HCT116 (cell line): ENCODE results near the gene GMPR2. TPM values are rescaled to one million over a fixed set of nuclear protein-coding genes. Genes with fewer than 3 reads are reported as not detected.

Source experiments
- ATAC-seq: fragments of 200-7000 bp; cut with Tn5 transposase; 2 replicates; pipeline ENCODE4 v1.9.1; 2020; ENCODE audit warnings: mild to moderate bottlenecking, moderate library complexity
- BruUV-seq: library from RNA; stranded (reverse); fragments of 400-500 nt; replicated peaks from 2 replicates; lab custom pipeline; 2021; lab: Mats Ljungman, UMichigan
- CTCF ChIA-PET: fragments of 300-600 bp; sonication (Branson Sonifier 250); formaldehyde crosslinking; loops from one replicate; lab custom pipeline; 2021; ENCODE audit warnings: antibody characterized with exemption; lab: Charles Lee
- POLR2A ChIA-PET: fragments of 300-600, 350-600 bp; sonication (Branson Sonifier 250); formaldehyde crosslinking; loops from one replicate; lab custom pipeline; 2021; ENCODE audit warnings: antibody characterized with exemption; lab: Charles Lee
- RAD21 ChIA-PET, 2 experiments: fragments of 300-600 bp; sonication (Branson Sonifier 250); formaldehyde crosslinking; loops; one replicate each; lab custom pipeline; 2023; ENCODE audit warnings: low total read pairs in 2 of 2; ENCODE audit not compliant: uncharacterized antibody in 2 of 2, unreplicated experiment in 2 of 2, low non-redundant PET in 1 of 2; lab: Charles Lee
- DNase-seq: peaks from one replicate; pipeline ENCODE4 v3.0.0-alpha.2; 2010; ENCODE audit warnings: low read depth, low spot score
- H2AFZ ChIP-seq: fragments of 200-600 bp; shearing (Covaris generic), sonication (generic); 2 replicates; pipeline ENCODE4 v1.6.1; 2017; ENCODE audit warnings: low read depth, mixed run types, mixed read lengths, antibody characterized with exemption, low read length; ENCODE audit not compliant: poor library complexity, severe bottlenecking
- H3K27ac ChIP-seq: 2 replicates; pipeline ENCODE4 v1.5.1; 2012; ENCODE audit warnings: low read depth, low read length
- H3K27me3 ChIP-seq: fragments of 200-600 bp; sonication (generic); 2 replicates; pipeline ENCODE4 v1.6.1; 2016; ENCODE audit warnings: mixed run types, low read length, mixed read lengths; ENCODE audit not compliant: insufficient read depth
- H3K36me3 ChIP-seq, 2 experiments: fragments of 200-500 bp in 1 of 2; fragments of 200-600 bp in 1 of 2; sonication (Bioruptor generic) in 1 of 2; sonication (generic) in 1 of 2; 2 replicates each; pipeline versions ENCODE4 v1.5.1 to v1.6.1; 2014 to 2016; ENCODE audit warnings: low read length in 2 of 2, inconsistent platforms in 1 of 2, mixed read lengths in 1 of 2, mixed run types in 1 of 2; ENCODE audit not compliant: insufficient read depth in 2 of 2, control insufficient read depth in 1 of 2
- H3K4me1 ChIP-seq, 2 experiments: fragments of 200-600 bp in 1 of 2; sonication (generic) in 1 of 2; 2 replicates each; pipeline versions ENCODE4 v1.5.1 to v1.6.1; 2012 to 2017; ENCODE audit warnings: low read length in 2 of 2, inconsistent platforms in 1 of 2, mild to moderate bottlenecking in 1 of 2, mixed read lengths in 1 of 2, mixed run types in 1 of 2, moderate library complexity in 1 of 2; ENCODE audit not compliant: insufficient read depth in 2 of 2, control insufficient read depth in 1 of 2
- H3K4me2 ChIP-seq: fragments of 200-600 bp; sonication (generic); 2 replicates; pipeline ENCODE4 v1.6.1; 2017; ENCODE audit warnings: mixed run types, low read length, mixed read lengths
- H3K4me3 ChIP-seq, 2 experiments: fragments of 200-600 bp in 1 of 2; sonication (generic) in 1 of 2; replicated peaks in 1 of 2; 2 replicates each; pipeline ENCODE4 v1.5.1; 2011 to 2016; ENCODE audit warnings: low read length in 2 of 2, control low read depth in 1 of 2, low read depth in 1 of 2, mild to moderate bottlenecking in 1 of 2, mixed read lengths in 1 of 2, mixed run types in 1 of 2
- H3K79me2 ChIP-seq: fragments of 200-600 bp; sonication (generic); 2 replicates; pipeline ENCODE4 v1.6.1; 2017; ENCODE audit warnings: mild to moderate bottlenecking, mixed run types, low read length, moderate library complexity, mixed read lengths; ENCODE audit not compliant: insufficient read depth
- H3K9ac ChIP-seq: fragments of 200-600 bp; sonication (generic); 2 replicates; pipeline ENCODE4 v1.6.1; 2016; ENCODE audit warnings: low read length, mixed read lengths
- H3K9me2 ChIP-seq: fragments of 200-600 bp; sonication (generic), shearing (Covaris generic); 2 replicates; pipeline ENCODE4 v1.6.1; 2017; ENCODE audit warnings: mixed run types, mild to moderate bottlenecking, moderate library complexity; ENCODE audit not compliant: insufficient read depth
- H3K9me3 ChIP-seq, 2 experiments: fragments of 200-500 bp in 1 of 2; fragments of 200-600 bp in 1 of 2; sonication (Bioruptor generic) in 1 of 2; sonication (generic) in 1 of 2; 2 replicates each; pipeline ENCODE4 v1.6.1; 2014 to 2017; ENCODE audit warnings: low read length in 2 of 2, mixed read lengths in 2 of 2, inconsistent platforms in 1 of 2, low read depth in 1 of 2, mild to moderate bottlenecking in 1 of 2, mixed run types in 1 of 2, moderate library complexity in 1 of 2; ENCODE audit not compliant: control insufficient read depth in 1 of 2, insufficient read depth in 1 of 2
- H4K20me1 ChIP-seq: fragments of 200-600 bp; sonication (generic), shearing (Covaris generic); 2 replicates; pipeline ENCODE4 v1.6.1; 2017; ENCODE audit warnings: mixed run types, mild to moderate bottlenecking, moderate library complexity; ENCODE audit not compliant: insufficient read depth
- ATF3 ChIP-seq: IDR thresholded peaks from 2 replicates; pipeline ENCODE4 v1.6.1; 2012
- CBX3 ChIP-seq: IDR thresholded peaks from 2 replicates; pipeline ENCODE4 v1.6.1; 2012; ENCODE audit warnings: low read depth
- CEBPB ChIP-seq: IDR thresholded peaks from 2 replicates; pipeline ENCODE4 v1.6.1; 2012; ENCODE audit warnings: low read depth
- CTCF ChIP-seq, 3 experiments: fragments of 200-600 bp in 1 of 3; sonication (generic) in 1 of 3; IDR thresholded peaks in 2 of 3; conservative IDR thresholded peaks in 1 of 3; 2 replicates each; pipeline ENCODE4 v1.5.1; 2012 to 2017; ENCODE audit warnings: low read depth in 2 of 3, low read length in 2 of 3, antibody characterized with exemption in 1 of 3, borderline replicate concordance in 1 of 3, control low read depth in 1 of 3, mild to moderate bottlenecking in 1 of 3, mixed read lengths in 1 of 3, mixed run types in 1 of 3, moderate library complexity in 1 of 3; ENCODE audit not compliant: insufficient read depth in 1 of 3
- ELF1 ChIP-seq: IDR thresholded peaks from 2 replicates; pipeline ENCODE4 v1.6.1; 2012; ENCODE audit warnings: low read depth, borderline replicate concordance
- EZH2 ChIP-seq: fragments of 200-600 bp; sonication (generic); IDR thresholded peaks from 2 replicates; pipeline ENCODE4 v1.6.1; 2017; ENCODE audit warnings: antibody characterized with exemption, mixed run types
- JUND ChIP-seq: IDR thresholded peaks from 2 replicates; pipeline ENCODE4 v1.6.1; 2012
- MAX ChIP-seq: IDR thresholded peaks from 2 replicates; pipeline ENCODE4 v1.6.1; 2012
- RAD21 ChIP-seq: IDR thresholded peaks from 2 replicates; pipeline ENCODE4 v1.6.1; 2012; ENCODE audit warnings: low read depth, mild to moderate bottlenecking
- REST ChIP-seq: IDR thresholded peaks from 2 replicates; pipeline ENCODE4 v1.6.1; 2012; ENCODE audit warnings: low read depth
- SIN3A ChIP-seq: IDR thresholded peaks from 2 replicates; pipeline ENCODE4 v1.6.1; 2012; ENCODE audit warnings: low read depth
- SRF ChIP-seq: IDR thresholded peaks from 2 replicates; pipeline ENCODE4 v1.6.1; 2012; ENCODE audit warnings: low read depth
- TCF7L2 ChIP-seq: IDR thresholded peaks from 2 replicates; pipeline ENCODE4 v1.7.0; 2011; ENCODE audit warnings: borderline replicate concordance, inconsistent platforms; ENCODE audit not compliant: insufficient read depth, insufficient read length; ENCODE audit errors: extremely low read depth
- ZNF274 ChIP-seq: fragments of 200-500 bp; sonication (Bioruptor generic); IDR thresholded peaks from 2 replicates; pipeline ENCODE4 v1.6.1; 2014; ENCODE audit warnings: mild to moderate bottlenecking, low read depth, low read length, inconsistent platforms
- intact Hi-C: fragments of 100-400 bp; cut with micrococcal nuclease; formaldehyde crosslinking; loops from 2 replicates; pipeline ENCODE4 v1.10.0; 2022
- total RNA-seq: library from RNA; stranded (reverse); gene quantifications from one replicate; pipeline ENCODE4 v1.2.1, GENCODE V29; 2021; ENCODE audit not compliant: unreplicated experiment

The GMPR2 gene
- total RNA-seq, 1 experiment from 2014 or later = 66.9 TPM

- ATAC-seq (no peak), DNase-seq (no peak)
- no peaks in the 10 kb centered on the region for H3K9me3 ChIP-seq
- H3K4me1 ChIP-seq = no peaks in the 10 kb centered on the region
- ChIA-PET CTCF (interaction anchor here (1.4 to 2.2 kb wide), 2 partner anchors 10 to 17 kb away, joined by 3 to 12 read pairs; partner anchors contain the start of gene RABGGTA), POLR2A (interaction anchor here (2.3 kb wide), 1 partner anchor 10 kb away, joined by 7 read pairs; the partner anchor contains the start of gene RABGGTA), RAD21 (no interaction called here)
- no peaks in the 10 kb centered on the region for H3K79me2 ChIP-seq
- no peaks in the 10 kb centered on the region for H4K20me1 ChIP-seq
- TF ChIP-seq CEBPB (no peak), SIN3A (no peak), ATF3 (no peak), RAD21 (no peak), SRF (no peak), JUND (no peak), MAX (no peak), TCF7L2 (no peak), CBX3 (no peak), EZH2 (no peak), ZNF274 (no peak), CTCF (IDR thresholded peaks at IDR 0.05 in 2 of 3, conservative IDR thresholded peaks at IDR 0.05 in 1 of 3; ENCODE audit: borderline replicate concordance in 1 of 3, insufficient read depth in 1 of 3, low read depth in 2 of 3, low read length in 2 of 3) (no peak), ELF1 (no peak), REST (no peak)
- H3K4me2 ChIP-seq = no peak overlapping the region
- no peak overlapping the region for H3K4me3 ChIP-seq
- H3K36me3 ChIP-seq = no peaks in the 10 kb centered on the region
- H3K27ac ChIP-seq = no peak overlapping the region
- H3K9me2 ChIP-seq = no peaks in the 10 kb centered on the region
- no peaks in the 10 kb centered on the region for H3K27me3 ChIP-seq
- no peak overlapping the region for H2AFZ ChIP-seq
- BruUV-seq = no TSS peak
- H3K9ac ChIP-seq = no peak overlapping the region
- intact Hi-C loops = no loop called here
These were observed 48.2 kb downstream of the GMPR2 start for GRCh38 chr14:24280797-24281460.
